Measurements from ENCODE around the gene CCSER1. TPM values are rescaled to one million over a fixed set of nuclear protein-coding genes. Genes with fewer than 3 reads are reported as not detected.
"Not testable (repeated sequence)": the region's sequence is repeated elsewhere in the genome, so short reads cannot be mapped to it uniquely, and the experiment has no call there.

The CCSER1 gene
- total and polyA plus RNA-seq, 2 of the 8 experiments (the other 6 are each of a cell fraction or from before 2014, with no cell fraction given): 0.26 to 0.84 TPM

GRCh38 chr4:91268481-91268880 lies 1141.3 kb downstream of the CCSER1 start:
- H3K18ac ChIP-seq (ENCODE audit: extremely low read depth, low read length); H3K4me3 ChIP-seq (ENCODE audit: extremely low read depth in 1 of 4, insufficient read depth in 2 of 4, low read depth in 3 of 4, low read length in 4 of 4); H2BK12ac ChIP-seq (ENCODE audit: low read depth, low read length); H2BK20ac ChIP-seq (ENCODE audit: low read length); H3K36me3 ChIP-seq (ENCODE audit: control insufficient read depth in 2 of 4, insufficient read depth in 4 of 4, low read length in 3 of 4); H3K79me1 ChIP-seq (ENCODE audit: low read depth, low read length); H3K14ac ChIP-seq (ENCODE audit: insufficient read length); H2BK5ac ChIP-seq (ENCODE audit: low read depth, low read length); H3K27ac ChIP-seq (ENCODE audit: low read depth, low read length); H3K27me3 ChIP-seq (replicated peaks in 1 of 4; ENCODE audit: control insufficient read depth in 3 of 4, extremely low read depth in 1 of 4, insufficient read depth in 3 of 4, low read length in 3 of 4); H3K4ac ChIP-seq (replicated peaks; ENCODE audit: insufficient read length, low read depth, low read length); H2BK15ac ChIP-seq (ENCODE audit: low read length); H3K9me3 ChIP-seq (ENCODE audit: insufficient read depth in 2 of 2, low read depth in 1 of 2, low read length in 1 of 2); H3K23ac ChIP-seq (ENCODE audit: insufficient read length); H3K9ac ChIP-seq (replicated peaks in 1 of 4; ENCODE audit: extremely low read depth in 1 of 4, low read depth in 3 of 4, low read length in 3 of 4); H2BK120ac ChIP-seq (replicated peaks; ENCODE audit: low read depth, low read length); H4K5ac ChIP-seq (ENCODE audit: insufficient read length, low read depth, low read length); H4K20me1 ChIP-seq (replicated peaks in 1 of 2; ENCODE audit: control insufficient read depth in 1 of 2, insufficient read depth in 2 of 2, low read length in 2 of 2); H2AK5ac ChIP-seq (ENCODE audit: low read depth, low read length); H3K79me2 ChIP-seq (ENCODE audit: control insufficient read depth in 1 of 2, insufficient read depth in 2 of 2, low read length in 2 of 2); POLR2A ChIA-PET (ENCODE audit: partially characterized antibody); H3K56ac ChIP-seq (replicated peaks; ENCODE audit: insufficient read length, low read depth, low read length); H3K23me2 ChIP-seq (ENCODE audit: low read depth, low read length); H4K8ac ChIP-seq (ENCODE audit: extremely low read depth, insufficient read depth, low read length); FAIRE-seq; H4K91ac ChIP-seq (replicated peaks; ENCODE audit: insufficient read length, low read length): not testable (repeated sequence)
- peak overlapping the region in 1 of 2 experiments; percentile 15; a peak in 1 of 4 replicates for H3K4me2 ChIP-seq (ENCODE audit: insufficient read depth in 1 of 2, low read depth in 2 of 2, low read length in 2 of 2)
- peak in 1 of 2 experiments; percentile 46; a peak in 2 of 3 replicates for TF ChIP-seq POLR2A (IDR thresholded peaks at IDR 0.05; ENCODE audit: control extremely low read depth in 1 of 2, low read depth in 2 of 2, low read length in 2 of 2)
- DNase-seq (ENCODE audit: low read depth in 1 of 2, low spot score in 2 of 2): peak; percentile 58 to 63
- 0 out of 2 replicates have a peak overlapping the region, but pooled peaks have one; percentile 16 for H2AFZ ChIP-seq (ENCODE audit: low read length)
- peaks cover 0 to 15% (median 4%) of the 10 kb centered on the region in 4 experiments; a peak in 3 of 7 replicates for H3K4me1 ChIP-seq (replicated peaks in 1 of 4; ENCODE audit: control insufficient read depth in 3 of 4, insufficient read depth in 4 of 4, low read length in 3 of 4)
- WGBS, 2 experiments (ENCODE audit: extremely low coverage in 1 of 2, insufficient coverage in 1 of 2, insufficient read length in 1 of 2, insufficient replicate concordance in 2 of 2, low coverage in 1 of 2, low lambda C conversion rate in 2 of 2, missing lambda C conversion rate in 1 of 2): 51% methylated on average over 4 of the region's 4 CpGs; no CpG with 5 or more reads in 1 of the 2 experiments
- CTCF ChIA-PET (ENCODE audit: partially characterized antibody): interaction anchor here (0.6 kb wide), 1 partner anchor 155 kb away, joined by 3 read pairs; no protein-coding TSS in a partner anchor
